Osteocyte (in vitro differentiated cells): Measurements from ENCODE around the gene SERPINB6. TPM values are rescaled to one million over a fixed set of nuclear protein-coding genes. Genes with fewer than 3 reads are reported as not detected.

Experiments
- DNase-seq: peaks from one replicate; pipeline ENCODE4 v3.0.0; 2021; ENCODE audit warnings: mixed read lengths; ENCODE audit not compliant: unreplicated experiment; ENCODE audit errors: extremely low spot score
- H3K27ac Mint-ChIP-seq: one replicate; pipeline ENCODE4 v1.8.0; 2021; ENCODE audit warnings: mild to moderate bottlenecking, mixed read lengths; ENCODE audit not compliant: unreplicated experiment
- H3K27me3 Mint-ChIP-seq: one replicate; pipeline ENCODE4 v1.8.0; 2021; ENCODE audit warnings: mixed read lengths; ENCODE audit not compliant: unreplicated experiment
- H3K36me3 Mint-ChIP-seq: one replicate; pipeline ENCODE4 v1.8.0; 2021; ENCODE audit warnings: mixed read lengths; ENCODE audit not compliant: unreplicated experiment
- H3K4me1 Mint-ChIP-seq: one replicate; pipeline ENCODE4 v1.8.0; 2021; ENCODE audit warnings: mixed read lengths; ENCODE audit not compliant: unreplicated experiment
- H3K4me3 Mint-ChIP-seq: one replicate; pipeline ENCODE4 v1.8.0; 2021; ENCODE audit warnings: mild to moderate bottlenecking, moderate library complexity, mixed read lengths; ENCODE audit not compliant: unreplicated experiment
- H3K9me3 Mint-ChIP-seq: one replicate; pipeline ENCODE4 v1.8.0; 2021; ENCODE audit warnings: mixed read lengths; ENCODE audit not compliant: unreplicated experiment
- total RNA-seq: library from RNA; stranded (reverse); gene quantifications from 2 replicates; pipeline ENCODE4 v1.2.1, GENCODE V29; 2021
- TF ChIP-seq, protein P1 (sequence below): fragments of 200-600 bp; sonication (generic); IDR thresholded peaks from 2 replicates; pipeline ENCODE4 v1.5.0; 2021; ENCODE audit warnings: antibody characterized with exemption, mild to moderate bottlenecking, moderate library complexity

Gene SERPINB6
- total RNA-seq, 1 donor from 2014 or later = 93.1 TPM

DNA sequence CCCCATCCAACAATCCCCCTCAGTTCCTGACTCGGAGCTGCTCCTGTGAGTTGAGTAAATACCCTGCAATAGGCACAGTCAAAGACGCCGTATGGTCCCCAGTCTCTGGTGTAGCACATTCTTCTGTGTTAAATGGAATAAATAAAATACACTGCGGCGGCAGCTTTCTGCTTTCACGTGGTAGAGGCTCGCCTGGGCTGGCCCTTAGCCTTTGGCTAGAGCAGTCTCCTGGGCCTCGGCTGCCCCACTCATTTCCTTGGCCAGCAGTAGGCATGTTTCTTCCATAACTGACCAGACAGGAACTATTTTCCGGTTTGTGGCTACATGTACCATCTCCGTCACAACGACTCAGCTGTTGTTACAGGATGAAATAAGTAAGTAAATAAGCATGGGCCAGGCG lies 20.7 kb downstream of the SERPINB6 start:
- Mint-ChIP-seq H3K27me3 (no peaks in the 10 kb centered on the region), H3K36me3 (peaks cover 36% of the 10 kb centered on the region), H3K27ac (no peak overlapping the region), H3K4me3 (no peak overlapping the region), H3K4me1 (peaks cover 4% of the 10 kb centered on the region), H3K9me3 (no peaks in the 10 kb centered on the region)
- DNase-seq = peak; percentile 62
- TF ChIP-seq, protein P1, sequence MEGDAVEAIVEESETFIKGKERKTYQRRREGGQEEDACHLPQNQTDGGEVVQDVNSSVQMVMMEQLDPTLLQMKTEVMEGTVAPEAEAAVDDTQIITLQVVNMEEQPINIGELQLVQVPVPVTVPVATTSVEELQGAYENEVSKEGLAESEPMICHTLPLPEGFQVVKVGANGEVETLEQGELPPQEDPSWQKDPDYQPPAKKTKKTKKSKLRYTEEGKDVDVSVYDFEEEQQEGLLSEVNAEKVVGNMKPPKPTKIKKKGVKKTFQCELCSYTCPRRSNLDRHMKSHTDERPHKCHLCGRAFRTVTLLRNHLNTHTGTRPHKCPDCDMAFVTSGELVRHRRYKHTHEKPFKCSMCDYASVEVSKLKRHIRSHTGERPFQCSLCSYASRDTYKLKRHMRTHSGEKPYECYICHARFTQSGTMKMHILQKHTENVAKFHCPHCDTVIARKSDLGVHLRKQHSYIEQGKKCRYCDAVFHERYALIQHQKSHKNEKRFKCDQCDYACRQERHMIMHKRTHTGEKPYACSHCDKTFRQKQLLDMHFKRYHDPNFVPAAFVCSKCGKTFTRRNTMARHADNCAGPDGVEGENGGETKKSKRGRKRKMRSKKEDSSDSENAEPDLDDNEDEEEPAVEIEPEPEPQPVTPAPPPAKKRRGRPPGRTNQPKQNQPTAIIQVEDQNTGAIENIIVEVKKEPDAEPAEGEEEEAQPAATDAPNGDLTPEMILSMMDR = no peak

DNA sequence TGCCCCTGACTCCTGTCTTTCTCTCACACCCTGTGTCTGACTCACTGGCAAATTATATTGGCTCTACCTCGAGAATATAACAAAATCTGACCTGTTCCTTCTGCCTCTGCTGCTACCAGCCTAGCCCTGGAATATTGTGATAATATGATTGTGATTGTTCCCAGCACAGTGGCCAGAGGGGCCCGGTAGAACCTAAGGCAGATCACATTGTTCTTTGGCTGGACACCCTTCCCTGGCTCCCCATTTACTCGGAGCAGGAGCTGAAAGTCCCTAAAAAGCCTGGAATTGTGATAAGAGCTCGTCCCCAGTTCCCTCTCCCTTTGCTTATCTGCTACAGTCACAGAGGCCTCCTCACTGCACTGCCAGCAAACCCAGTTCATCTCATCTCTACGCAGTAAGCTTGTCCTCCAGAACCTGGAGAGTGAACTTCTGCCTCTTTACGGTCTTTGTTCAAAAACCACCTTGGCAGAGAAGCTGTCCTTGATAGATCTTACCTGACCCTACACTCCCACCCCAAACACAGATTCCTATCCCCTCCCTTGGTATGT lies 21.8 kb downstream of the SERPINB6 start:
- H3K27me3 Mint-ChIP-seq = no peaks in the 10 kb centered on the region
- H3K4me1 Mint-ChIP-seq = peaks cover 4% of the 10 kb centered on the region
- no peak overlapping the region for H3K4me3 Mint-ChIP-seq
- H3K27ac Mint-ChIP-seq = no peak overlapping the region
- DNase-seq = no peak
- TF ChIP-seq, protein P1 = no peak
- no peaks in the 10 kb centered on the region for H3K9me3 Mint-ChIP-seq
- H3K36me3 Mint-ChIP-seq = peaks cover 36% of the 10 kb centered on the region

DNA sequence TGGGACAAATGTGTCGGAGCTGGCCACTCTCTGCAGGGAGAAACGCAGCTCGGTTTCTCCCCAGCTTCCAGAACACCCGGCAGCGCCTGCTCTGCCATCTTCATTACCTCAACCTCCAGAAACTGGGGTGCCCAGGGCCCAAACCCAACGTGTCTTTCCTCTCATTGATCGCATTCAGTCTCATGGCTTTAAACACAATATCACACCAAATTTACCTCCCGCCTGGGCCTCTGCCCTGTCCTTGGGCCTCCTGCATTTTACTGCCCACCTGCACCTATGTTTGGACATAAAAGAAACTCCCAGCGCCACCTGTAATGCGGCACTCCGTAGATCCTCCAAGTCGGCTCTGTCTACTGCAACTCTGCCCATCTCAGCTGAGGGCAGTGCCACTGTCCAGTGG lies 22.2 kb downstream of the SERPINB6 start:
- DNase-seq = peak; percentile 75
- H3K9me3 Mint-ChIP-seq = no peaks in the 10 kb centered on the region
- H3K27ac Mint-ChIP-seq = no peak overlapping the region
- peaks cover 36% of the 10 kb centered on the region for H3K36me3 Mint-ChIP-seq
- no peak overlapping the region for H3K4me3 Mint-ChIP-seq
- H3K4me1 Mint-ChIP-seq = peaks cover 4% of the 10 kb centered on the region
- TF ChIP-seq, protein P1 = no peak
- no peaks in the 10 kb centered on the region for H3K27me3 Mint-ChIP-seq

DNA sequence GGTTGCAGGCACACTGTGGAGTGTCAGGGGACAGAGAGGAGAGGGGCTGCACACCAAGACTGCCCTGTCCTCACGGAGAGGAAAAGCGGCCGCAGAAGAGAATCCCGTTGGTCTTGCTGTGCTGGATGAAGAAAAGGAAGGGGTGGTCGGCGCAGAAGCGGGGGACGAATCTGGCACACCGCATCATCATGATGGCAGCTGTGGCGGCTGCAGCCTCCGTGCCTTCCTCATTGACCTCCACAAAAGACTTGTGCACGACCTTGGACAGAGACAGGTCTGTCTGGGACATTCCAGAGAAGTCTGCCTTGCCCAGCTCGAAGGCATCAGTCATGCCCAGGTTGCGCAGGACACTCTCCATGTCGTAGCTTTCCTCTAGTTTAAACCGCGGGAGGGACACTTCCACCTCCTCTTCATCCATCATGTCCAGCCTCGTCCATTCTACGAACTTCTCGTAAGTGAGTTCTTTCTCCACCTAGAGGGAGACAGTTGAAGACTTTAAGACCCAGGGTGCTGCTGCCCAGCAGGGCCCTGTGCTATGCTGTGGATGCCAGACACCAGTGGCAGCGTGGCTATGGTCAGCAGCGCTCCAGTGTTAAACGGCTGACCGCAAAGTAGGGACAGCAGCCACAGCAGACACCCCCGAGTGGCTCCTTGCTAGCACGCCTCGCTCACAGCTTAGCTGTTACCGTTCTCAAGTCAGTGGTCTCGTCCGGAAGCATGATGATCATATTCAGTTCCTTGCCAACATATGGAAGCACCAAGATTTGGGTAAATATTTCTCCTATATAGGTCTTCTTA lies 22.9 kb downstream of the SERPINB6 start:
- Mint-ChIP-seq H3K27ac (no peak overlapping the region), H3K36me3 (peaks cover 36% of the 10 kb centered on the region), H3K4me1 (peaks cover 4% of the 10 kb centered on the region), H3K9me3 (no peaks in the 10 kb centered on the region), H3K4me3 (no peak overlapping the region), H3K27me3 (no peaks in the 10 kb centered on the region)
- TF ChIP-seq, protein P1 = no peak
- peak; percentile 72 for DNase-seq

DNA sequence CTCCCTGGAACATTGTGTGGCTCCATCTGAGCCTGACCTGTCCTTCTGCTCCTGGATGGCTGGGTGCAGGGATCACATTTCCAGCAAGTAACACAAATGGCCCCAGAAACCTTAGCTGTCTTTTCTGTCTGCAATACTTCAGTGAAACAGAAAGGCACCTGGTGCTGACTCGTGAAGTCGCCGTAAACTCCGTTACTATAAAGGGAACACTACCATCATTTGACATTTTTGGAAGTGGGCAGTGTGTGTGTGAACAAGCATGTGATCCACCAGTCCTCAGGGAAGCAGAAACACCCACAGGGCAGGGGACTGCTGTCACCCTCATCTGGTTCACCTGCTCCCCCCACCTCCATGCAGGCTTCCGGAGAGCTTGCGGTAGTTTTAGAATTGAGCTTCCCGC lies 23.9 kb downstream of the SERPINB6 start:
- TF ChIP-seq, protein P1 = no peak
- Mint-ChIP-seq H3K27ac (no peak overlapping the region), H3K4me1 (peaks cover 2% of the 10 kb centered on the region), H3K36me3 (peaks cover 30% of the 10 kb centered on the region), H3K9me3 (no peaks in the 10 kb centered on the region), H3K4me3 (no peak overlapping the region), H3K27me3 (no peaks in the 10 kb centered on the region)
- DNase-seq = no peak
